ENCODE results near the gene PLXNA4. TPM values are rescaled to one million over a fixed set of nuclear protein-coding genes. Genes with fewer than 3 reads are reported as not detected.

Gene PLXNA4
- total and polyA plus RNA-seq, 10 donors = 0.15 to 14.7 (median 8.7) TPM

DNA sequence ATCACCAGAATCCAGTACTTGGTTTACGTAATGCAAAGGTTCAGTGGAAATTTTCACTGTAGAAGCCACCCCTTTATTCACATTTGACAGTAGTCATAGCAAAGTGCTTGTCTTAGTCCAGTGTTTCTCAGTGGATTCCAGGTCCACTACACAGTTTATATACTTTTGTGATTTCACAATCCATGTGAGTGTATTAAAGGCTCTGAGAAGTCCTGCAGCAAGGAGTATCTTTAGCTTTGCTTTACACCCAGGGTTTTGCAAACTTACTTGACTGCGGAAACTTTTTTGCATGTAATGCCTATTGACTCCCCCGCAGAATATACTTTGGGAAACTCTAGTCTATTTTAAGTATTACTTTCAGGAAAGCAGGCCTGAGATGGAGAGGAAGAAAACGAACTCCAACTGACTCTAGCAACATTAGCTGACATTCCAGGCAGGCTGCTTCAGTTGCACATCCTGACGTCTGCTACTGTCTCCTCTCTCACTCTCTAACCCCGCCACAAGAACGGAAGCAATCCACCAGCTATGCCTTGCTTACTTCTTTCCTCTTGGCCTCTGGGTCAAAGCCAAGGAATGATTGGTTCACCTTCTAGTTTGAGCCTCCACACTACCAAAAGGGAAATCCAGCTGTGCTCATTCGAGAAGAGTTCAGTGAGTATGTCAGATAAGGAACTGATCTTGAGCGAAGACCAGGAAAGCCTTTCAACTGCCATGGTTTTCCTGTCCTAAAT is 6.2 kb downstream of the PLXNA4 start:
- Histone ChIP-seq H3K27me3 (replicated peaks in 1 of 7) (peaks cover 0 to 96% (median 29%) of the 10 kb centered on the region in 7 donors), H3K27ac (no peak overlapping the region), H3K36me3 (no peaks in the 10 kb centered on the region), H3K4me3 (no peak overlapping the region), H3K9me3 (no peaks in the 10 kb centered on the region), H3K4me1 (peaks cover 0 to 53% (median 14%) of the 10 kb centered on the region in 6 donors)
- no peak for DNase-seq
- 32 to 38% (median 36%) methylated on average over 9 of the region's 9 CpGs for WGBS, 5 donors
- TF ChIP-seq POLR2AphosphoS5 (IDR thresholded peaks at IDR 0.05) (no peak), POLR2A (IDR thresholded peaks at IDR 0.05) (no peak)
- TF ChIP-seq, protein P1, sequence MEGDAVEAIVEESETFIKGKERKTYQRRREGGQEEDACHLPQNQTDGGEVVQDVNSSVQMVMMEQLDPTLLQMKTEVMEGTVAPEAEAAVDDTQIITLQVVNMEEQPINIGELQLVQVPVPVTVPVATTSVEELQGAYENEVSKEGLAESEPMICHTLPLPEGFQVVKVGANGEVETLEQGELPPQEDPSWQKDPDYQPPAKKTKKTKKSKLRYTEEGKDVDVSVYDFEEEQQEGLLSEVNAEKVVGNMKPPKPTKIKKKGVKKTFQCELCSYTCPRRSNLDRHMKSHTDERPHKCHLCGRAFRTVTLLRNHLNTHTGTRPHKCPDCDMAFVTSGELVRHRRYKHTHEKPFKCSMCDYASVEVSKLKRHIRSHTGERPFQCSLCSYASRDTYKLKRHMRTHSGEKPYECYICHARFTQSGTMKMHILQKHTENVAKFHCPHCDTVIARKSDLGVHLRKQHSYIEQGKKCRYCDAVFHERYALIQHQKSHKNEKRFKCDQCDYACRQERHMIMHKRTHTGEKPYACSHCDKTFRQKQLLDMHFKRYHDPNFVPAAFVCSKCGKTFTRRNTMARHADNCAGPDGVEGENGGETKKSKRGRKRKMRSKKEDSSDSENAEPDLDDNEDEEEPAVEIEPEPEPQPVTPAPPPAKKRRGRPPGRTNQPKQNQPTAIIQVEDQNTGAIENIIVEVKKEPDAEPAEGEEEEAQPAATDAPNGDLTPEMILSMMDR (IDR thresholded peaks at IDR 0.05 in 8 of 11, conservative IDR thresholded peaks at IDR 0.05 in 3 of 11) = no peak
- intact Hi-C loops (cut with DNase I; ENCODE audit: low total_unique reads) = no loop called here

DNA sequence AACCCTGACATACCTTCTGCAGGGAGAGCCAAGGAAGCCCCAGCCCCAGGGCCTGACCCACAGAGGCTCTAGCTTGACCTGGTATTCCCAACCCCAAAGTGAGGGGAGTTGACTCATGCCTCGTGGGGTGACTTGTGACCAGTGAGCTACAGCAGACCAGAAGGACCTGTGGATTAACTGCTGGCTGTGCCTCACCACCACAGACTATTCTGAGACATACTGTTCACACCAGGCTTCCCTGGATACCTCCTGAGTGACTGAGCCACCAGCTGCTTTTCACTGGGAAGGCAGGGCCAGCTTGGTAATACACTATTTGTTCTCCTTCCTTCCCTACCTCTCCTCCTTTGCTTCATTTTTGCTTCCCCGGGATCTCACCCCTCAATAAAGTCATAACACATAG is 7.3 kb downstream of the PLXNA4 start:
- Histone ChIP-seq H3K36me3 (no peaks in the 10 kb centered on the region), H3K9me3 (no peaks in the 10 kb centered on the region), H3K4me1 (peaks cover 0 to 42% (median 12%) of the 10 kb centered on the region in 6 donors), H3K27ac (no peak overlapping the region), H3K4me3 (no peak overlapping the region), H3K27me3 (replicated peaks in 1 of 7) (peaks cover 0 to 95% (median 24%) of the 10 kb centered on the region in 7 donors)
- intact Hi-C loops (cut with DNase I; ENCODE audit: low total_unique reads) = no loop called here
- DNase-seq = no peak
- TF ChIP-seq POLR2AphosphoS5 (IDR thresholded peaks at IDR 0.05) (no peak), POLR2A (IDR thresholded peaks at IDR 0.05) (no peak)
- TF ChIP-seq, protein P1 (IDR thresholded peaks at IDR 0.05 in 8 of 11, conservative IDR thresholded peaks at IDR 0.05 in 3 of 11) = no peak
- WGBS, 5 donors = 61 to 85% (median 80%) methylated on average over 2 of the region's 2 CpGs

DNA sequence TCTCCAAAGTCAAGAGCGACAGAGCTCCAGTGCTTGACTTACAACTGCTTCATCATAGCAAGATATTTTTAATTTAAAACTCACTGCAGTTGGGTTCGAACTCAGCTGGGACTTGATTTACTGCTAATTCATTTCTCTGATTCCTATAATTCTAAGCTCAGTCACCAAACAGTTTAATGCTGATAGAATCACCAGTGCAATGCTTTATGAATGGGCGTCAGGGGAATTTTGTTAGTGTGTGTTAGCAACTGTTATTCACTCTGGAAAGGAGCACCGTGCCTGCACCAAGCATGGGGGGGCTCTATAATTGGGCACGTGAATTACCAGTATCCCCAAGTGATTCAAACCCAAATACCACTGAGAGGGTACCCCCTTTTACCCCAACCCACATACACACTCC is 10.4 kb downstream of the PLXNA4 start:
- TF ChIP-seq POLR2AphosphoS5 (IDR thresholded peaks at IDR 0.05) (no peak), POLR2A (IDR thresholded peaks at IDR 0.05) (no peak)
- TF ChIP-seq, protein P1 (IDR thresholded peaks at IDR 0.05 in 8 of 11, conservative IDR thresholded peaks at IDR 0.05 in 3 of 11) = no peak
- Histone ChIP-seq H3K27ac (no peak overlapping the region), H3K36me3 (no peaks in the 10 kb centered on the region), H3K4me3 (no peak overlapping the region), H3K9me3 (no peaks in the 10 kb centered on the region), H3K27me3 (replicated peaks in 1 of 7) (peaks cover 0 to 64% (median 4%) of the 10 kb centered on the region in 7 donors), H3K4me1 (peaks cover 0 to 18% (median 0%) of the 10 kb centered on the region in 6 donors)
- intact Hi-C loops (cut with DNase I; ENCODE audit: low total_unique reads) = no loop called here
- DNase-seq = no peak
- WGBS, 5 donors = 76 to 85% (median 80%) methylated on average over 5 of the region's 5 CpGs

DNA sequence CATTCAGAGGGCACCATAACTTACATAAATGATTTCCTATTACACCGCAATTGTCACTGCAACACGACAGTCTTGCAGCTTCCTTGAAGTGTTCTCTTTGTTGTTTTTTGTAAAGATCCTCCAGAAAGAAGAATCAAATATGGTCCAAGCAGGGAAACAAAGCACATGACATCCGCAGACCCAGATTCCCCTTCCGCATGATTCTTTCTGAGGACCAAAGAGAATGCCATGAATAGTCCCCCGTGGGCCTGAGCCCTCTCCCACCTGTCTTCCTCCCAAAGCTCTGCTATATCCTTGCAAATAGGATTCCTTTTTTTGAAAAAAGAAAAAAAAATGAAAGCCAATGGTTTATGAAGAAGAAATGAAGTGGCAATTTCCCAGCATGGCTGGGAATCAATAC is 10.8 kb downstream of the PLXNA4 start:
- H3K27me3 ChIP-seq (replicated peaks in 1 of 7) = peaks cover 0 to 59% (median 4%) of the 10 kb centered on the region in 7 donors
- no peak overlapping the region for H3K27ac ChIP-seq
- no peaks in the 10 kb centered on the region for H3K9me3 ChIP-seq
- no peaks in the 10 kb centered on the region for H3K36me3 ChIP-seq
- no peak for DNase-seq
- TF ChIP-seq, protein P1 (IDR thresholded peaks at IDR 0.05 in 8 of 11, conservative IDR thresholded peaks at IDR 0.05 in 3 of 11) = no peak
- no peak for TF ChIP-seq POLR2A (IDR thresholded peaks at IDR 0.05)
- no peak for TF ChIP-seq POLR2AphosphoS5 (IDR thresholded peaks at IDR 0.05)
- intact Hi-C loops (cut with DNase I; ENCODE audit: low total_unique reads) = no loop called here
- H3K4me3 ChIP-seq = no peak overlapping the region
- peaks cover 0 to 15% (median 0%) of the 10 kb centered on the region in 6 donors for H3K4me1 ChIP-seq
- 74 to 93% (median 81%) methylated on average over 5 of the region's 5 CpGs for WGBS, 5 donors
